Esophagus squamous epithelium (tissue), 4 donors: ENCODE data around the gene OBSCN.

Source experiments
- CTCF ChIP-seq, 6 experiments: fragments of 450-650 bp in 4 of 6; fragments of 200-600 bp in 2 of 6; sonication (generic) in 2 of 6; IDR thresholded peaks; one replicate each; pipeline ENCODE4 v1.5.1; 2016 to 2019; ENCODE audit warnings: antibody characterized with exemption in 6 of 6, mild to moderate bottlenecking in 4 of 6, moderate library complexity in 4 of 6
- POLR2A ChIP-seq, 4 donors: fragments of 450-650 bp; IDR thresholded peaks; one replicate each; pipeline ENCODE4 v1.6.1; 2017; ENCODE audit warnings: antibody characterized with exemption in 4 of 4, mild to moderate bottlenecking in 4 of 4, moderate library complexity in 3 of 4

- TF ChIP-seq CTCF (IDR thresholded peaks at IDR 0.05) (no peak), POLR2A (IDR thresholded peaks at IDR 0.05) (no peak)
Observed at GRCh38 chr1:228295201-228295600, 87.4 kb downstream of the OBSCN start.
